GM21825 (cell line): ENCODE results near the gene IPO9.
"Not testable (repeated sequence)": the region's sequence is repeated elsewhere in the genome, so short reads cannot be mapped to it uniquely, and the experiment has no call there.

Experiments used
- ATAC-seq: cut with Tn5 transposase; IDR thresholded peaks from one replicate; pipeline ENCODE4 v1.9.1; 2021; ENCODE audit warnings: mild to moderate bottlenecking, moderate library complexity; ENCODE audit not compliant: unreplicated experiment

The IPO9 gene

GRCh38 chr1:201845331-201846083, 16.6 kb downstream of the IPO9 start:
- no peak for ATAC-seq

- ATAC-seq: no peak
Observed at GRCh38 chr1:201847150-201847549, 18.2 kb downstream of the IPO9 start.

GRCh38 chr1:201848230-201848629, 19.3 kb downstream of the IPO9 start:
- ATAC-seq: no peak

DNA sequence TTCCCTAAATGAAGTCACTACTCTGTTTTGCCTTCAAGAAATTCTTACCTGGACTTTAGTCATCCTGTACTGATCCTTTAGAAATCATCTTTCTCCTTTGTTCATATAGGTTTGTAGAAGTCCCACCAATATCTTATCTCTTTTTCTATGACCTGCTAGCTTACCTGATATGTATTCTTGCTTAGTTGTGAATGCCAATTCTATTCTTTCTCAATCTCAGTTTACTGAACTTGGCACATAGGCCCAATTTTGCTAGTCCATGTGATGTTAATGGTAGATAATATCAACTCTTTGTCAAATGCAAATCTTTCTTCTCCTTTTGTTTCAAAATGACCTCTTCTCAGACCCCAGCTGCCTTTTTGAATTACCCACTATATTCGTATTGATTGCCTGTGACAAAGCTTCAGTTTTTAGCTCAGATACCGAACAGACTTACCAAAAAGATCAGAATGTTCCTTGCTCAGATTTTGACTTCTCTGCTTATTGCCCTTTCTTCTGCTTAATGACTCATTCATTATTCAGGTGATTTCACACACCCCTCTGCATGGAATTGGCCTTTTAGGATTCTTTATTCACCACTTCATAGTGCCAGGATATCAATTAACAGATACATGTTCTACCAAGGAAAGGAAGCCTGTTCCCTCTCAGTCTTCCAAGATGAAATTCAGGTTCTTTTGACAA, 20.6 kb downstream of the IPO9 start:
- ATAC-seq: no peak

- ATAC-seq: no peak
Observed at GRCh38 chr1:201850053-201850397, 21.1 kb downstream of the IPO9 start.

- no peak for ATAC-seq
Observed at GRCh38 chr1:201851949-201852348, 23.0 kb downstream of the IPO9 start.

GRCh38 chr1:201856722-201857121, 27.8 kb downstream of the IPO9 start:
- not testable (repeated sequence) for ATAC-seq

GRCh38 chr1:201859424-201859823, 30.5 kb downstream of the IPO9 start:
- ATAC-seq: no peak

DNA sequence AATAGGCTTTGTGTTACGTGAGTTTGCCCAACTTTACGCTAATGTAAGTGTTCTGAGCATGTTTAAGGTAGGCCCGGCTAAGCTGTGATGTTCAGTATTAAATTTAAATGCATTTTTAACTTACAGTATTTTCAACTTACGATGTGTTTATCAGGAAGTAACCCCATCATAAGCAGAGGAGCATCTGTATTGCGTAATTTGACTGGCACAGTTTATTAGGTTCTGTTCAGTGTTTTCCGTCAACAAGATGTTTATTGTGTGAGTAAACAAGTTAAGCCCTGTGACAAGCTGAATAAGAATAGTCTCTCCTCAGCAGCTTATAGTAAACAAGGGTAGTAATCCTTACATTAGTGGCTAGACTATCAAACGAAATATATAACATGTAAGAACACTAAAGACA, 32.5 kb downstream of the IPO9 start:
- ATAC-seq: no peak

GRCh38 chr1:201870397-201870796, 41.4 kb downstream of the IPO9 start:
- ATAC-seq: no peak

DNA sequence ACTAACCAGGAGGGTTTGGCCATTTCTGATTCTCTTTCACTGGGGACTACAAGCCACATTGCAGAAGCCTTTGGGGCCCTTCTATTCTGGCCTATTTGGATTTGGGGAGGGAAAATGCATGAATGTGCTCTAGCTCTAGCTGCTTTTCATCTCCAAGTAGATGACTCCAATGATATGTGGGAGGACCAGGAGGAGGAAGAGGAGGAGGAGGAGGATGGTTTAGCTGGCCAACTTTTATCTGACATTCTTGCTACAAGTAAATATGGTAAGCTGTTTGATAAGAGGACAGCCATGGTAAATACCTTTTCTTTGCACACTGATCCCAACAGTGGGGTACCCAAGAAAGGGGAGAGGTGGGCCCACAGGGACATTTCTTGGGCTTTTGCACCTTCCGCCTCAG, 45.7 kb downstream of the IPO9 start:
- no peak for ATAC-seq

DNA sequence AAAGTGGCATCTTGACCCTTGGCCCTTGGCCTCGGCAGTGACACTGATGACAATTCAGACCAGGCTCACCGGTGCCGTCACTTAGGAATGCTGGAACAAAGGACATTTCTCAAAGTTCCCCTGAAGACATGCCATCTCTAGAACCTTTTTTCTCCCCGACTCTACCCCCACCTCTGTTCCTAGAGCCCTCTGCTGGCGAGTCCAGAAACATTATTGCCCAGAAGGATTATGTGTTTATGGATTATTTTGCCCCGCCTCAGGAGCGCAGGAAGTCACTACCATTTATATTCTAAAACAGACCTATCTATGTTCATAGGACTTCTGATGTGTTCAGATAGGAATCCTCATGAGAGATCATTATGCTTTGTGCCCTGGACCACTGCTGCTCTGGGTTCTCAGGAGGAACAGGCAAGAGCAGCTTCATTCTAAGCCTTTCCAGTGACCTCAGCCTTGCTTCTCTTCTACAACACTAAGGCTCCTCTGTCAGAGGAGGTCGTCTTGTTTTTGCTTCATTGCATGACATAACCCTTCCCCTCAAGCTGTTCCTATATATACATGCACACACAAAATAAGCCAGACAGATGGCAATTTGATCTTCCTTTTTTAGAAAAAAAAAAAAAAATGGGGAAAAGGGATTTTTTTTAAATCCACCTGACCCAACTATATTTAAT, 47.3 kb downstream of the IPO9 start:
- ATAC-seq: no peak

DNA sequence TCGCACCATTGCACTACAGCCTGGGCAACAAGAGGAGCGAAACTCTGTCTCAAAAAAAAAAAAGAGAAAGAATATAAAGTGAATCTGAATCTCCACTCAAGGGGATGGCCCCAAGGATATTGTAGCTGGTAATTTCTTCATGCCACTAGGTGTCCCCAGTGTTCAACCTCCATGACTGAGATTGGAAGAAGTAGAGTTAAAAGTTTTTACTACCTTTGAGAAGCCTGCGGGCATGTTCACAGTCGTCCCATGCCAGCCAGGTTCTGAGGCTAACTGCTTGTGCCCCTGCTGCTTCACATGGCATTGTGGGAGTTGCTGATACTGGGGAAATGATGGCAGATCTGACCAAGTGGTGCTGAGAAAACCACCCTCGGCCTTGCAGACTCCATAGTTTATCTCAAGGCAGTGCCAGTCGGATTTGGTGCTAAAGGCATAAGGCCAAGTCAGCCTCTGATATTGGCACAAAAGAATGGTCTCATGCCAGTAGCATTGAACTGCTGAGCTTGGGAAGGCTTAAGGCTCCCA, 49.0 kb downstream of the IPO9 start:
- ATAC-seq: peak; percentile 51

GRCh38 chr1:201880928-201881571, 52.1 kb downstream of the IPO9 start:
- no peak for ATAC-seq

GRCh38 chr1:201881617-201882016, 52.7 kb downstream of the IPO9 start:
- no peak for ATAC-seq

GRCh38 chr1:201882665-201883132, 53.7 kb downstream of the IPO9 start:
- no peak for ATAC-seq

GRCh38 chr1:201883266-201883665, 54.3 kb downstream of the IPO9 start:
- no peak for ATAC-seq

DNA sequence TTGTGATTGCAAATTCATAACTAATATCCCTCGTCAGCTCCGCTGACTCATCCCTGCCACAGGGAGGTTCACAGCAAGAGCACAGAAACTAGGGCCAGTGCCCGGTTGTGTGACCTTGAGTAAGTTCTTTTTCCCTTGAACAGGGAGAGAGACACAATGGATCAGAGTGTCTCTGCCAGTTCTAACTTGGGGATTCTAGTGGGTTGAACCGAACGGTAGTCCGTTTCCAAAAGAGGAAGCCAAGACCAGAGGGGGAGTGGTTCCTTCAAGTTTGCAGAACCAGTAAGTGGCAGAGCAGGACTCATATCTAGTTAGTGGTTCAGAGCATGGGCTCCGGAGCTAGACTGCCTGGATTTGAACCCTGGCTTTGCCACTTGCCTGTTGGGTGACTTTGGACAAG, 54.8 kb downstream of the IPO9 start:
- no peak for ATAC-seq

GRCh38 chr1:201884425-201884824, 55.5 kb downstream of the IPO9 start:
- ATAC-seq: no peak

GRCh38 chr1:201885531-201886075, 56.6 kb downstream of the IPO9 start:
- no peak for ATAC-seq
